Mononuclear cell (primary cell): ENCODE results near the gene VAMP4. TPM values are rescaled to one million over a fixed set of nuclear protein-coding genes. Genes with fewer than 3 reads are reported as not detected.

Experiments used
- H3K27me3 ChIP-seq: 2 replicates; pipeline ENCODE4 v1.6.0; 2011; ENCODE audit warnings: low read length, control low read depth; ENCODE audit not compliant: insufficient read depth
- H3K4me1 ChIP-seq: 2 replicates; pipeline ENCODE4 v1.5.1; 2011; ENCODE audit warnings: mild to moderate bottlenecking, low read length, control low read depth; ENCODE audit not compliant: insufficient read depth
- H3K4me3 ChIP-seq: 2 replicates; pipeline ENCODE4 v1.5.1; 2011; ENCODE audit warnings: mild to moderate bottlenecking, low read length, moderate library complexity
- H3K9me3 ChIP-seq: 2 replicates; pipeline ENCODE4 v1.5.1; 2011; ENCODE audit warnings: low read depth, mild to moderate bottlenecking, control low read depth, low read length
- total RNA-seq: library from RNA; depleted of rRNA; stranded (reverse); fragments of >200 nt; gene quantifications from one replicate; pipeline ENCODE4 v1.2.3, GENCODE V29; 2012

VAMP4 gene
- total RNA-seq, 1 donor: 13.5 TPM

DNA sequence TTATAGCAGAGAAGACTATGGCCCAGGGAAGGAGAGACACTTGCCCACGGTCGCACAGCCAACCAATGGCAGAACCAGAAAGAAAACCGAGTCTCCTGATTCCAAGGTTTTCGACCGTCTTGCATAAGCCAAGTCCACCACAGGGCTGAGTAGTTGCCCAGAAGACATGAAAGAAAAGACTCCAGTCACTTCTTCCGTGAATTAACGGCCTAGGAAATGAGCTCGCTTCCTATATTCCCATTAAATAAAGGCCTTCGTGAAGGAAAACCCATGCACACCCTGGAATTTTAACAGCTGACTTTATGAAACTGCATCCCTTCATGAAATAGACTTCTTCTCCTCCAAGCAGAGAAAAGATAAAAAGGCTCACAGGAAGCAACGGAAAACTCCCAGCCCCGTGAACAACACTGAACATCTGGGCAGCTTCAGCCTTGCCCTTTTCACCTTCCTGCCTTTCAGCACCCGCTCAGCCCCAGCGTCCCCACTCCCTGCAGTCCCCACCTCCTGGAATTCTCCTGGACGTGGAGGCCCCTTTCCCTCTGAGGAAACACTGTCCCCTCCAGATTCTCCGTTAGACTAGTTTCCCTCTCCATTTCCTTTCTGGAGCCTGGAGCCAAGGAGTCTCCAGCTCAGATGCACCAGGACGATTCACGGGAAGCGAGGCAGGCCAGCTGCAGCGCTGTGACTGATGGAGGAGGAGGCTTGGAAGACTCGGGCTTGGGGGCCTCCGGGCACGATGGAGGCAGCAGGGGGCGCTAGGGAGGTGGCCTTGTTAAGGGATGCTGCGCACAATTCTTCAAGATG lies 86.7 kb downstream of the VAMP4 start:
- no peak overlapping the region for H3K4me3 ChIP-seq
- H3K27me3 ChIP-seq: no peaks in the 10 kb centered on the region
- no peaks in the 10 kb centered on the region for H3K9me3 ChIP-seq
- peaks cover 7% of the 10 kb centered on the region for H3K4me1 ChIP-seq

DNA sequence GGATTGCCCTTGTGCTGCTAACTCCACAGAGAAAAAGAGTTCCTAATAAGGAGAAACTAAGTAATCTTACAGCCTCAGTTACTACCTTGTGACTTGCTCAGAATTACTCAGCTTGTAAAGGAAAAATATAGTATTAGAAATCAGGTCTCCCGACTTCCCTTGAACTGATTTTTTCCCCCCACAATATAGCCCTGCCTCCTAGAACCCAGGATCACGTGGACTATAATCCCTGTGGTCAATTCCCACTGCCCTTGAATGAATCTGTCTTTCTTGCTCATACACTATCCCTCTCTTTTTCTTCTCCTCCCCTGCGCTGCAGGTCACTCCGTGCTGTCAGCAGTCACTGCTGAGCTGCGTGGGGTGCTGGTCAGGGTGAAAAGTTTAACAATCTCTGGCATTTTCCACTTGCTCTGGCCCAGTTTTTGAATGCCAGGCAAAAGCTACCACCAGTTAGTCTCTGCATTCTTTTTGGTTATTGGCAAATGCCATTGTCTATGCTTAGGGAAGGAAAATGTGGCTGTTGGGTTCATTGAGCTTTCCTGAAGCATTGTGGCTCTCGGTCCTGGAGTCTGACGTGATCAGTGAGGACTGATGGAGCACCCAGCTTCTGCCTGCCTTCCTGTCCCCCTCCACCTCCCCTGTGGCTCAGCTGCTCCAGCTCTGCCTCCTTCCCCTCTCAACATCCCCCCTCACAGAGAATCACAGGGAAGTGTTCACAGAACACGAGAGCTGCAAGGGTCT lies 87.5 kb downstream of the VAMP4 start:
- Histone ChIP-seq H3K9me3 (no peaks in the 10 kb centered on the region), H3K4me1 (peaks cover 7% of the 10 kb centered on the region)

GRCh38 chr1:171653796-171654195 lies 88.1 kb downstream of the VAMP4 start:
- Histone ChIP-seq H3K4me1 (peaks cover 7% of the 10 kb centered on the region), H3K27me3 (no peaks in the 10 kb centered on the region), H3K4me3 (no peak overlapping the region), H3K9me3 (no peaks in the 10 kb centered on the region)

More for the DNA sequence above, 87.5 kb downstream of the VAMP4 start:
- Histone ChIP-seq H3K4me3 (no peak overlapping the region), H3K27me3 (no peaks in the 10 kb centered on the region)

DNA sequence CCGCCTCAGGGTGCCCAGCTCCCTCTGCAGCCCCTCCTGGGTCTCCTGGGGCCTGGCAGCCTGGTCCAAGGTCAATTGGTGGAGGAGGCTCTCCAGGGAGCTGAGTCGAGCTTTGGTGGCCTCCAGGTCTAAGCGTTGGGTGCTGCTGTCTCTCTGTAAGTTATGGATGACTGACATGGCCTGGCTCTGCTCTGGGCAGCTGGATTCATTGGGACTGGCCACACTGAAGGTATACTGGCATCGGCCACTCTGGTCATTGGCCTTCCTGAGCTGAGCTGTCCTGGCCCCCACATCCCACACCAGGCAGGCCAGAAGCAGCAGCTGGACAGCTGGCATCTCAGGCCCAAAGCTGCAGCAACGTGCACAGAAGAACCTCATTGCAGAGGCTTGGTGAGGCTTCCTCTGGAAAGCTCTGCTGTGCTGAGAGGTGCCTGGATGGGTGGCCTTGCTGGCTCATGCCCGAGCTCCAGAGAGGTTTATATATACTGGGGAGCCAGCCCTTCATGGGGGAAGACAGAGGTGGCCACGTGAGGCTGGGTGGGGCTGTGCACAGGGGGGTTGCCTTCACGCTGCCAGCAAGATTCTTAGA lies 89.5 kb downstream of the VAMP4 start, which contains the start of gene MYOC:
TSS of gene MYOC (minus strand) at position 455 of the 589 bp plus-strand sequence. CDS start at position 378, 77 bp downstream.
- Histone ChIP-seq H3K9me3 (no peaks in the 10 kb centered on the region), H3K4me1 (peaks cover 7% of the 10 kb centered on the region), H3K4me3 (no peak within 1 kb of the TSS), H3K27me3 (no peaks in the 10 kb centered on the region)

Other genes starting within 250 kb of the VAMP4 start
- gene MYOCOS, start 119.8 kb downstream of the VAMP4 start, total RNA-seq: not detected
- not detected for gene MYOC, start 89.4 kb downstream of the VAMP4 start, total RNA-seq
- 1.6 TPM for gene METTL13, start 39.6 kb upstream of the VAMP4 start, total RNA-seq
- gene DNM3, start 99.4 kb upstream of the VAMP4 start, total RNA-seq: 20.5 TPM